ENCODE measurements around the gene SLC48A1. TPM values are rescaled to one million over a fixed set of nuclear protein-coding genes. Genes with fewer than 3 reads are reported as not detected.

The SLC48A1 gene
- total RNA-seq, 3 donors from 2014 or later (not counting 1 experiment from before 2014, with no cell fraction given) = 2.0 to 4.4 (median 3.4) TPM

DNA sequence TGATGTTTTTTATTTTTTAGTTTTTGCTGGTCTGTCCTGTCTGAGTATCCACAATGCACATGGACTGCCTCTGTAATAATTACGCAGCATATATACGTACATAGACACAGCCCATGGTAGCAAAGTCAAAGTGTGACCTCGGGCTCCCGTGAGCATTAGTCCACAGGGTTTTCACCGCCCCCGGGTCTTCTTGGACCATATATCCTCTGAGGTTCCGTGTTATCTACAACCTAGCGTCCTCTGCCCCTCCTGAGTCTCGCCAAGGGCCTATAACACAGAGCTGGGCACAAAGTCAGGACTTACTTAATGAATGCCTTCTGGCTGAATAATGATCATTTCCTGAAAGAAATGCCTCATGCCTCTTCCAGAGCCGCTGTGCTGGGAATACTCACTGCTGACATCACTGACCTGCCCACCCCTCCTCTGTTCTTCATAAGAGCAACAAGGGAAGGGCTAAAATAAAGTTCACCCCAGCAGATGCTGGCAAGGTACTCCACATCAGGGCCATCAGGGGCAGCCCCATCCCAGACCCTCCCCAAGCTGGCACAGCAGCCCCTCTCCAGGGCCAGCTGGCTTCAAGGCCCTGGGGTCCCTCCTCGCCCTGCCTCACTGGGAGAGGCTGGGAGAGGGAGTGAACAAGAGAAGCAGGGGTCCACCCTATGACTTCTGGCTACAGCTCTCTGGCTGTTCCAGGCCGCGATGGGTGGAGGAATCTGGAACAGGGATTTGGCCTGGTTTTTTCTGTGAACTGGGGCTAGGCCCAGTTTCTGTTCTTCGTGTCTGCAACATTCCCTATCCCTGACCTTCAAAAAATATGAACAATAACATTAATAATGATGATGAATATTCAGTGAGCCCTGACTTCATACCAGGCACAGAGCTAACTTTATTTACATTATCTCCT, 38.8 kb downstream of the SLC48A1 start:
- WGBS (ENCODE audit: insufficient coverage) = 70% methylated on average over 13 of the region's 14 CpGs
- no peaks in the 10 kb centered on the region for H3K9me3 Mint-ChIP-seq
- no peak for DNase-seq
- H3K27me3 ChIP-seq (ENCODE audit: control insufficient read depth, insufficient read depth, low read length) = no peaks in the 10 kb centered on the region
- peaks cover 98% of the 10 kb centered on the region for H3K4me1 ChIP-seq (ENCODE audit: control insufficient read depth, insufficient read depth, low read length)
- peak overlapping the region; percentile 90 for H3K4me3 Mint-ChIP-seq
- H3K4me3 ChIP-seq (ENCODE audit: low read length) = no peak overlapping the region
- H3K9me3 ChIP-seq (ENCODE audit: control insufficient read depth, insufficient read depth, low read length) = no peaks in the 10 kb centered on the region
- H3K27me3 Mint-ChIP-seq (ENCODE audit: low read depth in 2 of 2) = no peaks in the 10 kb centered on the region
- intact Hi-C loops (cut with micrococcal nuclease) = loop anchor here (2.0 to 10.0 kb wide), 5 partner anchors 105 to 1595 kb away; partner anchors contain the start of genes RPAP3 and SENP1
- H3K4me1 Mint-ChIP-seq = peaks cover 85 to 94% of the 10 kb centered on the region in 2 donors
- peaks cover 3% of the 10 kb centered on the region for H3K36me3 ChIP-seq (ENCODE audit: control insufficient read depth, insufficient read depth, low read length)
- H3K27ac Mint-ChIP-seq = peak overlapping the region; percentile 91 to 92
- H3K27ac ChIP-seq (ENCODE audit: low read length) = peak overlapping the region; percentile 87
- TF ChIP-seq, protein P1, sequence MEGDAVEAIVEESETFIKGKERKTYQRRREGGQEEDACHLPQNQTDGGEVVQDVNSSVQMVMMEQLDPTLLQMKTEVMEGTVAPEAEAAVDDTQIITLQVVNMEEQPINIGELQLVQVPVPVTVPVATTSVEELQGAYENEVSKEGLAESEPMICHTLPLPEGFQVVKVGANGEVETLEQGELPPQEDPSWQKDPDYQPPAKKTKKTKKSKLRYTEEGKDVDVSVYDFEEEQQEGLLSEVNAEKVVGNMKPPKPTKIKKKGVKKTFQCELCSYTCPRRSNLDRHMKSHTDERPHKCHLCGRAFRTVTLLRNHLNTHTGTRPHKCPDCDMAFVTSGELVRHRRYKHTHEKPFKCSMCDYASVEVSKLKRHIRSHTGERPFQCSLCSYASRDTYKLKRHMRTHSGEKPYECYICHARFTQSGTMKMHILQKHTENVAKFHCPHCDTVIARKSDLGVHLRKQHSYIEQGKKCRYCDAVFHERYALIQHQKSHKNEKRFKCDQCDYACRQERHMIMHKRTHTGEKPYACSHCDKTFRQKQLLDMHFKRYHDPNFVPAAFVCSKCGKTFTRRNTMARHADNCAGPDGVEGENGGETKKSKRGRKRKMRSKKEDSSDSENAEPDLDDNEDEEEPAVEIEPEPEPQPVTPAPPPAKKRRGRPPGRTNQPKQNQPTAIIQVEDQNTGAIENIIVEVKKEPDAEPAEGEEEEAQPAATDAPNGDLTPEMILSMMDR (IDR thresholded peaks at IDR 0.05) = no peak
- H3K36me3 Mint-ChIP-seq = no peaks in the 10 kb centered on the region
- ATAC-seq = no peak

DNA sequence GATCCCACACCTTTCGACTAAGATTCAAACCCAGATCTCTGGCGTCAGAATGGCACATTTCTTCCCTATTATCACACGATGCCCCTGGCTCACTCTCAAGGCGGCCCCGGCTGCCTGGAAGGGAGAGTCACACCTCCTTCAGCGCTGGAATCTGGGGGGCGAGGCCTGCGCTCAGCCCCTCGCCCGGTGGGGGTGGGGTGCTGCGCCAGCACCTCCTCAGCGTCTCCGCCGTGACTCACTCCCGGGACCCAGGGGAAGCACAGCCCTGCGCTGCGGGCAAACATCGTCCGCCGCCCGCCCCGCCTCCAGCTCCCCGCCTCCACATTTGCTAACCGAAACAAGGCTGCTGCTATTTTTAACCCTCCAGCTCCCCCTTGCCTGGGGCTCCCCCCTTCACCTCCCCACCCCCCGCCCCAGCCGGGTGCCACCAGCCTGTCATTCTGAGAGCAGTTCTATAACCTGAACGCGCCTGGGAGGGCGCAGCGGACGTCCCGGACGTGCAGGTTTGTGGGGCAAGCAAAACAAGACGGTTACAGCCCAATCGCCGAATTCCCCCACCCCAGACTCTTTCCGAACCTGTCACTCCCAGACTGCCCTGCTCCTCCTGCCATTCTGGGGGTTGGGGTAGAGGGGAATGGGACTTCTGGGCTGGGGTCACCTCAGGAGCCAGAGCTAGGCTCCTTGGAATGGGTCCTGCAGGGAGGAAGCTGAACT, 39.9 kb downstream of the SLC48A1 start:
- intact Hi-C loops (cut with micrococcal nuclease) = loop anchor here (2.0 to 10.0 kb wide), 5 partner anchors 106 to 1596 kb away; partner anchors contain the start of genes RPAP3 and SENP1
- Histone ChIP-seq H3K27ac (ENCODE audit: low read length) (peak overlapping the region; percentile 87), H3K36me3 (ENCODE audit: control insufficient read depth, insufficient read depth, low read length) (peaks cover 3% of the 10 kb centered on the region), H3K27me3 (ENCODE audit: control insufficient read depth, insufficient read depth, low read length) (no peaks in the 10 kb centered on the region), H3K4me3 (ENCODE audit: low read length) (peak overlapping the region; percentile 42), H3K9me3 (ENCODE audit: control insufficient read depth, insufficient read depth, low read length) (no peaks in the 10 kb centered on the region), H3K4me1 (ENCODE audit: control insufficient read depth, insufficient read depth, low read length) (peaks cover 98% of the 10 kb centered on the region)
- no peaks in the 10 kb centered on the region for H3K9me3 Mint-ChIP-seq
- H3K4me1 Mint-ChIP-seq = peaks cover 85 to 94% of the 10 kb centered on the region in 2 donors
- DNase-seq (peak; percentile 82 to 94), ATAC-seq (peak; percentile 60 to 81 (median 72))
- H3K27ac Mint-ChIP-seq = peak overlapping the region; percentile 91 to 92
- TF ChIP-seq, protein P1 (IDR thresholded peaks at IDR 0.05) = no peak
- H3K27me3 Mint-ChIP-seq (ENCODE audit: low read depth in 2 of 2) = no peaks in the 10 kb centered on the region
- no peaks in the 10 kb centered on the region for H3K36me3 Mint-ChIP-seq
- WGBS (ENCODE audit: insufficient coverage) = under 1% methylated on average over 34 of the region's 37 CpGs
- H3K4me3 Mint-ChIP-seq = peak overlapping the region; percentile 88

DNA sequence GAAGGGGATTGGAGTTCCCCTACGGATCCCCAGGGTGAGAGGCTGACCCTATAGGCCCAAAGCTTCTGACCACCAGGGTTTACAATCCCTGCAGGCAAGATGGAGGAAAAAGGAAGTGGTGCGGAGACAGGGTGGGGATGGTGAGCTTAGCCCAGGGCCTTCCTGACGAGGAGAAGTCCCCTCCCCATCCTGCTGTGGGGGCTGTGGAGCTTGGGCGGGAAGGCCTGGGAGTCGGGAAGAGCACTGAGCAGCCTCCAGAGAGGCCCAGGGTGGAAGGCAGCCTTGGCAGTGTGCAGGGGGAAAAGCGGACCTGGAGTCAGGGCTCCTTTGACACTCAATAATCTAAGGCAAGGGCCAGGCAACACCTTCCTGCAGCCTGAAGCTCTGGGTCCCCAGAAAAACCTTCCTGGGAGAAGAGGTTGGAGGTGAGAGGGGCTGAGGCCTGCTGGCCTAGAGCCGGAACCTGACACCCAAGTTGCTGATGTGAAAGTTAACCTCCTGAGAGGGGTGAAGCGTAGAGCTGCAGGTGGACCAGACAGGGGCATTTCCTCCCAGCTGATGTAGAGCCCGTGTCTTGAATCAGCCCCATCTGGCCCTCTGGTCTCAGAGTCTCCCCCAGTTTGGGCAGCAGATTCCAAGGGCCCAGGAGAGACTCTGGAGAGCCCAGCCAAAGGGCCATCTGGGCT, 40.6 kb downstream of the SLC48A1 start:
- Mint-ChIP-seq H3K9me3 (no peaks in the 10 kb centered on the region), H3K36me3 (no peaks in the 10 kb centered on the region), H3K27me3 (ENCODE audit: low read depth in 2 of 2) (no peaks in the 10 kb centered on the region), H3K27ac (peak overlapping the region; percentile 91 to 92), H3K4me3 (peak overlapping the region; percentile 88), H3K4me1 (peaks cover 85 to 94% of the 10 kb centered on the region in 2 donors)
- Histone ChIP-seq H3K27me3 (ENCODE audit: control insufficient read depth, insufficient read depth, low read length) (no peaks in the 10 kb centered on the region), H3K4me1 (ENCODE audit: control insufficient read depth, insufficient read depth, low read length) (peaks cover 98% of the 10 kb centered on the region), H3K4me3 (ENCODE audit: low read length) (peak overlapping the region; percentile 41), H3K9me3 (ENCODE audit: control insufficient read depth, insufficient read depth, low read length) (no peaks in the 10 kb centered on the region), H3K36me3 (ENCODE audit: control insufficient read depth, insufficient read depth, low read length) (peaks cover 5% of the 10 kb centered on the region), H3K27ac (ENCODE audit: low read length) (peak overlapping the region; percentile 87)
- peak in 1 of 2 donors; percentile 58 for DNase-seq
- intact Hi-C loops (cut with micrococcal nuclease) = loop anchor here (2.0 to 10.0 kb wide), 5 partner anchors 107 to 1596 kb away; partner anchors contain the start of genes RPAP3 and SENP1
- TF ChIP-seq, protein P1 (IDR thresholded peaks at IDR 0.05) = no peak
- peak in 1 of 3 donors; percentile 11 for ATAC-seq
- 9% methylated on average over 9 of the region's 9 CpGs for WGBS (ENCODE audit: insufficient coverage)
